22Rv1 (cell line): ENCODE results near the gene EIPR1.

Experiments used
- CTCF ChIP-seq: fragments of 450-650 bp; IDR thresholded peaks from 2 replicates; pipeline ENCODE4 v1.5.1; 2017; ENCODE audit warnings: mild to moderate bottlenecking
- ZFX ChIP-seq: fragments of 450-650 bp; IDR thresholded peaks from 2 replicates; pipeline ENCODE4 v1.6.1; 2017; ENCODE audit warnings: antibody characterized with exemption, borderline replicate concordance

DNA sequence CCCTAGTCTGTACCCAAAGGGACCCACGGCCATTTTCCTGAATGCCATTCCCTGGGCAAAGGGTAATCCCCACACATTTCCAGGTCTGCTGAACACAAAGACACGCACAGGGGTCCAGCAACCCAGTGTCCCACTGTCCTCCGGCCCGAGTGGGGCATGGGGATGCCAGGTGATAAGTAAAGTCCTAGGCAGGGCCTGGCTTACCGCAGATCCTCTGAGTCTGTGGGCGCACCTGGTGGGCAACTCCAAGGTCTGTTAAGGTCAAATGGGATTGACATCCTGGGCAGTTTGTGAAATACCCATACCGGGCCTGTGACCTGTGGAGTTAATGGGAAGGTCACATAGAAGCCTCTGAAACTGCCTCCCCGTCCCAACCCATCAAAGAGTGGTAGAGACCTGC, 116.1 kb downstream of the EIPR1 start:
- TF ChIP-seq CTCF (no peak), ZFX (no peak)
